ENCODE measurements around the gene CYP1A1. TPM values are rescaled to one million over a fixed set of nuclear protein-coding genes. Genes with fewer than 3 reads are reported as not detected.

The CYP1A1 gene
- total and polyA plus RNA-seq, 2 of the 13 experiments (the other 11 are each of a cell fraction or from before 2014, with no cell fraction given) = 7.9 to 8.0 TPM

- TF ChIP-seq, protein P1, sequence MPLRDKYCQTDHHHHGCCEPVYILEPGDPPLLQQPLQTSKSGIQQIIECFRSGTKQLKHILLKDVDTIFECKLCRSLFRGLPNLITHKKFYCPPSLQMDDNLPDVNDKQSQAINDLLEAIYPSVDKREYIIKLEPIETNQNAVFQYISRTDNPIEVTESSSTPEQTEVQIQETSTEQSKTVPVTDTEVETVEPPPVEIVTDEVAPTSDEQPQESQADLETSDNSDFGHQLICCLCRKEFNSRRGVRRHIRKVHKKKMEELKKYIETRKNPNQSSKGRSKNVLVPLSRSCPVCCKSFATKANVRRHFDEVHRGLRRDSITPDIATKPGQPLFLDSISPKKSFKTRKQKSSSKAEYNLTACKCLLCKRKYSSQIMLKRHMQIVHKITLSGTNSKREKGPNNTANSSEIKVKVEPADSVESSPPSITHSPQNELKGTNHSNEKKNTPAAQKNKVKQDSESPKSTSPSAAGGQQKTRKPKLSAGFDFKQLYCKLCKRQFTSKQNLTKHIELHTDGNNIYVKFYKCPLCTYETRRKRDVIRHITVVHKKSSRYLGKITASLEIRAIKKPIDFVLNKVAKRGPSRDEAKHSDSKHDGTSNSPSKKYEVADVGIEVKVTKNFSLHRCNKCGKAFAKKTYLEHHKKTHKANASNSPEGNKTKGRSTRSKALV (CRISPR knock-in tag; IDR thresholded peaks at IDR 0.05) = 0 out of 2 replicates have a peak, but pooled peaks have one; percentile 31
- TF ChIP-seq, protein P2, sequence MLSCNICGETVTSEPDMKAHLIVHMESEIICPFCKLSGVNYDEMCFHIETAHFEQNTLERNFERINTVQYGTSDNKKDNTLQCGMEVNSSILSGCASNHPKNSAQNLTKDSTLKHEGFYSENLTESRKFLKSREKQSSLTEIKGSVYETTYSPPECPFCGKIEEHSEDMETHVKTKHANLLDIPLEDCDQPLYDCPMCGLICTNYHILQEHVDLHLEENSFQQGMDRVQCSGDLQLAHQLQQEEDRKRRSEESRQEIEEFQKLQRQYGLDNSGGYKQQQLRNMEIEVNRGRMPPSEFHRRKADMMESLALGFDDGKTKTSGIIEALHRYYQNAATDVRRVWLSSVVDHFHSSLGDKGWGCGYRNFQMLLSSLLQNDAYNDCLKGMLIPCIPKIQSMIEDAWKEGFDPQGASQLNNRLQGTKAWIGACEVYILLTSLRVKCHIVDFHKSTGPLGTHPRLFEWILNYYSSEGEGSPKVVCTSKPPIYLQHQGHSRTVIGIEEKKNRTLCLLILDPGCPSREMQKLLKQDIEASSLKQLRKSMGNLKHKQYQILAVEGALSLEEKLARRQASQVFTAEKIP (CRISPR knock-in tag; IDR thresholded peaks at IDR 0.05; ENCODE audit: borderline replicate concordance) = no peak
- peak; percentile 91 for TF ChIP-seq KDM2A (CRISPR knock-in tag; IDR thresholded peaks at IDR 0.05; ENCODE audit: borderline replicate concordance, low read depth)
- 0 out of 2 replicates have a peak, but pooled peaks have one; percentile 13 for TF ChIP-seq MIER2 (CRISPR knock-in tag; IDR thresholded peaks at IDR 0.05)
- 0 out of 2 replicates have a peak, but pooled peaks have one; percentile 14 for TF ChIP-seq ZNF543 (CRISPR knock-in tag; IDR thresholded peaks at IDR 0.05)
- TF ChIP-seq, protein P3, sequence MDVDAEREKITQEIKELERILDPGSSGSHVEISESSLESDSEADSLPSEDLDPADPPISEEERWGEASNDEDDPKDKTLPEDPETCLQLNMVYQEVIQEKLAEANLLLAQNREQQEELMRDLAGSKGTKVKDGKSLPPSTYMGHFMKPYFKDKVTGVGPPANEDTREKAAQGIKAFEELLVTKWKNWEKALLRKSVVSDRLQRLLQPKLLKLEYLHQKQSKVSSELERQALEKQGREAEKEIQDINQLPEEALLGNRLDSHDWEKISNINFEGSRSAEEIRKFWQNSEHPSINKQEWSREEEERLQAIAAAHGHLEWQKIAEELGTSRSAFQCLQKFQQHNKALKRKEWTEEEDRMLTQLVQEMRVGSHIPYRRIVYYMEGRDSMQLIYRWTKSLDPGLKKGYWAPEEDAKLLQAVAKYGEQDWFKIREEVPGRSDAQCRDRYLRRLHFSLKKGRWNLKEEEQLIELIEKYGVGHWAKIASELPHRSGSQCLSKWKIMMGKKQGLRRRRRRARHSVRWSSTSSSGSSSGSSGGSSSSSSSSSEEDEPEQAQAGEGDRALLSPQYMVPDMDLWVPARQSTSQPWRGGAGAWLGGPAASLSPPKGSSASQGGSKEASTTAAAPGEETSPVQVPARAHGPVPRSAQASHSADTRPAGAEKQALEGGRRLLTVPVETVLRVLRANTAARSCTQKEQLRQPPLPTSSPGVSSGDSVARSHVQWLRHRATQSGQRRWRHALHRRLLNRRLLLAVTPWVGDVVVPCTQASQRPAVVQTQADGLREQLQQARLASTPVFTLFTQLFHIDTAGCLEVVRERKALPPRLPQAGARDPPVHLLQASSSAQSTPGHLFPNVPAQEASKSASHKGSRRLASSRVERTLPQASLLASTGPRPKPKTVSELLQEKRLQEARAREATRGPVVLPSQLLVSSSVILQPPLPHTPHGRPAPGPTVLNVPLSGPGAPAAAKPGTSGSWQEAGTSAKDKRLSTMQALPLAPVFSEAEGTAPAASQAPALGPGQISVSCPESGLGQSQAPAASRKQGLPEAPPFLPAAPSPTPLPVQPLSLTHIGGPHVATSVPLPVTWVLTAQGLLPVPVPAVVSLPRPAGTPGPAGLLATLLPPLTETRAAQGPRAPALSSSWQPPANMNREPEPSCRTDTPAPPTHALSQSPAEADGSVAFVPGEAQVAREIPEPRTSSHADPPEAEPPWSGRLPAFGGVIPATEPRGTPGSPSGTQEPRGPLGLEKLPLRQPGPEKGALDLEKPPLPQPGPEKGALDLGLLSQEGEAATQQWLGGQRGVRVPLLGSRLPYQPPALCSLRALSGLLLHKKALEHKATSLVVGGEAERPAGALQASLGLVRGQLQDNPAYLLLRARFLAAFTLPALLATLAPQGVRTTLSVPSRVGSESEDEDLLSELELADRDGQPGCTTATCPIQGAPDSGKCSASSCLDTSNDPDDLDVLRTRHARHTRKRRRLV (CRISPR knock-in tag; IDR thresholded peaks at IDR 0.05) = no peak; the same call in 1 of the 2 replicates
- TF ChIP-seq ZNF724P (CRISPR knock-in tag; IDR thresholded peaks at IDR 0.05; ENCODE audit: borderline replicate concordance) = peak; percentile 84; the same call in 1 of the 2 replicates
- TF ChIP-seq HNRNPL (IDR thresholded peaks at IDR 0.05; ENCODE audit: low read depth, low read length) = 0 out of 2 replicates have a peak, but pooled peaks have one; percentile 24
- TF ChIP-seq, protein P4, sequence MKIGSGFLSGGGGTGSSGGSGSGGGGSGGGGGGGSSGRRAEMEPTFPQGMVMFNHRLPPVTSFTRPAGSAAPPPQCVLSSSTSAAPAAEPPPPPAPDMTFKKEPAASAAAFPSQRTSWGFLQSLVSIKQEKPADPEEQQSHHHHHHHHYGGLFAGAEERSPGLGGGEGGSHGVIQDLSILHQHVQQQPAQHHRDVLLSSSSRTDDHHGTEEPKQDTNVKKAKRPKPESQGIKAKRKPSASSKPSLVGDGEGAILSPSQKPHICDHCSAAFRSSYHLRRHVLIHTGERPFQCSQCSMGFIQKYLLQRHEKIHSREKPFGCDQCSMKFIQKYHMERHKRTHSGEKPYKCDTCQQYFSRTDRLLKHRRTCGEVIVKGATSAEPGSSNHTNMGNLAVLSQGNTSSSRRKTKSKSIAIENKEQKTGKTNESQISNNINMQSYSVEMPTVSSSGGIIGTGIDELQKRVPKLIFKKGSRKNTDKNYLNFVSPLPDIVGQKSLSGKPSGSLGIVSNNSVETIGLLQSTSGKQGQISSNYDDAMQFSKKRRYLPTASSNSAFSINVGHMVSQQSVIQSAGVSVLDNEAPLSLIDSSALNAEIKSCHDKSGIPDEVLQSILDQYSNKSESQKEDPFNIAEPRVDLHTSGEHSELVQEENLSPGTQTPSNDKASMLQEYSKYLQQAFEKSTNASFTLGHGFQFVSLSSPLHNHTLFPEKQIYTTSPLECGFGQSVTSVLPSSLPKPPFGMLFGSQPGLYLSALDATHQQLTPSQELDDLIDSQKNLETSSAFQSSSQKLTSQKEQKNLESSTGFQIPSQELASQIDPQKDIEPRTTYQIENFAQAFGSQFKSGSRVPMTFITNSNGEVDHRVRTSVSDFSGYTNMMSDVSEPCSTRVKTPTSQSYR (CRISPR knock-in tag; IDR thresholded peaks at IDR 0.05; ENCODE audit: borderline replicate concordance) = peak; percentile 76; the same call in 1 of the 2 replicates
- TF ChIP-seq POGK (CRISPR knock-in tag; conservative IDR thresholded peaks at IDR 0.05) = 0 out of 2 replicates have a peak, but pooled peaks have one; percentile 51
- TF ChIP-seq, protein P5, sequence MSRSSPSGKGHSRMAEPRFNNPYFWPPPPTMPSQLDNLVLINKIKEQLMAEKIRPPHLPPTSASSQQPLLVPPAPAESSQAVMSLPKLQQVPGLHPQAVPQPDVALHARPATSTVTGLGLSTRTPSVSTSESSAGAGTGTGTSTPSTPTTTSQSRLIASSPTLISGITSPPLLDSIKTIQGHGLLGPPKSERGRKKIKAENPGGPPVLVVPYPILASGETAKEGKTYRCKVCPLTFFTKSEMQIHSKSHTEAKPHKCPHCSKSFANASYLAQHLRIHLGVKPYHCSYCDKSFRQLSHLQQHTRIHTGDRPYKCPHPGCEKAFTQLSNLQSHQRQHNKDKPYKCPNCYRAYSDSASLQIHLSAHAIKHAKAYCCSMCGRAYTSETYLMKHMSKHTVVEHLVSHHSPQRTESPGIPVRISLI (CRISPR knock-in tag; IDR thresholded peaks at IDR 0.05; ENCODE audit: borderline replicate concordance) = no peak
These were observed 29.5 kb downstream of the CYP1A1 start, which contains the start of gene EDC3 (continued) for GRCh38 chr15:74695597-74696397.
